Anterior cingulate cortex (tissue), 58 donors: ENCODE results near the gene CEBPG.
A peak's percentile ranks its signal among the peaks of the same experiment; 100 is the strongest.

Experiments
- DNase-seq, 58 donors: peaks; one replicate each; lab custom pipeline; 2025; lab: John Stamatoyannopoulos, UW

Gene CEBPG

GRCh38 chr19:33392341-33393285 is 19.1 kb downstream of the CEBPG start:
- DNase-seq = peak in 2 of 58 donors; percentile 17 to 28

GRCh38 chr19:33393286-33394005 is 19.9 kb downstream of the CEBPG start:
- no peak for DNase-seq

- DNase-seq = no peak
Observed at GRCh38 chr19:33394006-33394722, 20.7 kb downstream of the CEBPG start.

- no peak for DNase-seq
Observed at GRCh38 chr19:33394723-33395560, 21.4 kb downstream of the CEBPG start.

GRCh38 chr19:33395561-33396550 is 22.3 kb downstream of the CEBPG start:
- peak in 7 of 58 donors; percentile 9 to 40 (median 24) for DNase-seq

GRCh38 chr19:33396701-33397535 is 23.4 kb downstream of the CEBPG start:
- DNase-seq = no peak

- DNase-seq = no peak
Observed at GRCh38 chr19:33397536-33398360, 24.2 kb downstream of the CEBPG start.

- no peak for DNase-seq
Observed at GRCh38 chr19:33398361-33399060, 25.0 kb downstream of the CEBPG start.

- no peak for DNase-seq
Observed at GRCh38 chr19:33399081-33399744, 25.7 kb downstream of the CEBPG start.

- DNase-seq = no peak
Observed at GRCh38 chr19:33399745-33400681, 26.5 kb downstream of the CEBPG start.

- no peak for DNase-seq
Observed at GRCh38 chr19:33400856-33401682, 27.6 kb downstream of the CEBPG start.

GRCh38 chr19:33401683-33402420 is 28.3 kb downstream of the CEBPG start:
- DNase-seq = no peak
